GM23248 (cell line): ENCODE measurements around the gene RANBP9. TPM values are rescaled to one million over a fixed set of nuclear protein-coding genes. Genes with fewer than 3 reads are reported as not detected.

ENCODE experiments used
- DNase-seq: peaks from one replicate; pipeline ENCODE4 v3.0.0-alpha.2; 2015
- H2AFZ ChIP-seq: fragments of 200-600 bp; sonication (generic); 2 replicates; pipeline ENCODE4 v1.6.1; 2016; ENCODE audit warnings: antibody characterized with exemption
- H3F3A ChIP-seq: fragments of 200-600 bp; sonication (generic); 2 replicates; pipeline ENCODE4 v1.6.1; 2016; ENCODE audit warnings: mild to moderate bottlenecking, antibody characterized with exemption, mixed run types; ENCODE audit not compliant: insufficient read depth
- H3K27ac ChIP-seq: fragments of 200-600 bp; sonication (generic); 2 replicates; pipeline ENCODE4 v1.5.1; 2016; ENCODE audit warnings: mild to moderate bottlenecking
- H3K27me3 ChIP-seq: fragments of 200-600 bp; sonication (generic); replicated peaks from 2 replicates; pipeline ENCODE4 v1.6.1; 2016; ENCODE audit warnings: mild to moderate bottlenecking; ENCODE audit not compliant: insufficient read depth
- H3K36me3 ChIP-seq: fragments of 200-600 bp; sonication (generic); 2 replicates; pipeline ENCODE4 v1.6.1; 2016; ENCODE audit warnings: low read depth, mild to moderate bottlenecking
- H3K4me1 ChIP-seq: fragments of 200-600 bp; sonication (generic); 2 replicates; pipeline ENCODE4 v1.6.1; 2016; ENCODE audit warnings: mild to moderate bottlenecking; ENCODE audit not compliant: insufficient read depth
- H3K4me2 ChIP-seq: fragments of 200-600 bp; sonication (generic); one replicate; pipeline ENCODE4 v1.6.1; 2016; ENCODE audit warnings: mild to moderate bottlenecking; ENCODE audit not compliant: unreplicated experiment
- H3K4me3 ChIP-seq: fragments of 200-600 bp; sonication (generic); 2 replicates; pipeline ENCODE4 v1.5.1; 2016; ENCODE audit warnings: mild to moderate bottlenecking
- H3K79me2 ChIP-seq: fragments of 200-600 bp; sonication (generic); 2 replicates; pipeline ENCODE4 v1.6.1; 2016; ENCODE audit warnings: mild to moderate bottlenecking; ENCODE audit not compliant: insufficient read depth
- H3K9ac ChIP-seq: fragments of 200-600 bp; sonication (generic); 2 replicates; pipeline ENCODE4 v1.6.1; 2016; ENCODE audit warnings: mild to moderate bottlenecking
- H3K9me2 ChIP-seq: fragments of 200-600 bp; sonication (generic); 2 replicates; pipeline ENCODE4 v1.6.1; 2016; ENCODE audit warnings: mixed run types, mild to moderate bottlenecking, moderate library complexity; ENCODE audit not compliant: insufficient read depth
- H3K9me3 ChIP-seq: fragments of 200-600 bp; sonication (generic); one replicate; pipeline ENCODE4 v1.6.1; 2017; ENCODE audit warnings: low read depth
- H4K20me1 ChIP-seq: fragments of 200-600 bp; sonication (generic); 2 replicates; pipeline ENCODE4 v1.6.0; 2016; ENCODE audit not compliant: insufficient read depth
- EZH2 ChIP-seq: fragments of 200-600 bp; sonication (generic); IDR thresholded peaks from 2 replicates; pipeline ENCODE4 v1.6.1; 2018; ENCODE audit warnings: antibody characterized with exemption, mild to moderate bottlenecking; ENCODE audit not compliant: insufficient read depth, poor library complexity, severe bottlenecking
- EZH2phosphoT487 ChIP-seq: fragments of 200-600 bp; sonication (generic); IDR thresholded peaks from 2 replicates; pipeline ENCODE4 v1.6.1; 2018; ENCODE audit warnings: antibody characterized with exemption, moderate library complexity, mild to moderate bottlenecking, low read depth; ENCODE audit not compliant: insufficient read depth
- WGBS, 2 experiments: methylation state at CpG; one replicate each; pipeline ENCODE4 v1.1.6; 2015 to 2017; ENCODE audit warnings: low lambda C conversion rate in 2 of 2, low coverage in 1 of 2; ENCODE audit errors: missing lambda C conversion rate in 2 of 2; 5-methylcytosine and 5-hydroxymethylcytosine counted together
- in situ Hi-C: fragments of 300-500 bp; cut with MboI; formaldehyde crosslinking; loops from 2 replicates; pipeline ENCODE4 v1.15.0; 2020
- polyA plus RNA-seq: library from polyadenylated mRNA; unstranded; fragments of >200 nt; fragmentation: Nextera tagmentation; extraction: Ambion mirVana; gene quantifications from 2 replicates; pipeline ENCODE4 v1.2.1, GENCODE V29; 2016
- total RNA-seq: library from RNA; depleted of rRNA; stranded (reverse); fragments of >200 nt; shearing (Covaris generic); gene quantifications from 2 replicates; pipeline ENCODE4 v1.2.3, GENCODE V29; 2014

RANBP9 gene
- total and polyA plus RNA-seq, 2 experiments from 2014 or later = 8.0 to 29.8 TPM

DNA sequence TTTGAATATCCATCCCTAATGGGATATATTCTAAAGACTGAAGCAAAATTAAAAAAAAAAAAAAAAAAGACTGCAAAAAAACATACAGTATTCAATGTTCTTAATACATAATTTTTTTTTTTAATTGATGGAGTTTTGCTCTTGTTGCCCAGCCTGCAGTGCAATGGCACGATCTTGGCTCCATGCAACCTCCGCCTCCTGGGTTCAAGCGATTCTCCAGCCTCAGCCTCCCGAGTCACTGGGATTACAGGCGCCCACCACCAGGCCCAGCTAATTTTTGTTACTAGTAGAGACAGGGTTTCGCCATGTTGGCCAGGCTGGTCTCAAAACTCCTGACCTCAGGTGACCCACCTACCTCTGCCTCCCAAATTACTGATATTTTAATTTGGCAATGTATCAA lies 29.3 kb downstream of the RANBP9 start:
- in situ Hi-C loops = no loop called here
- H3F3A ChIP-seq = no peaks in the 10 kb centered on the region
- peaks cover 100% of the 10 kb centered on the region for H3K79me2 ChIP-seq
- H3K9me2 ChIP-seq = no peaks in the 10 kb centered on the region
- no peak overlapping the region for H3K4me2 ChIP-seq
- 98 to 99% methylated on average over 6 of the region's 6 CpGs for WGBS, 2 experiments
- TF ChIP-seq EZH2 (no peak), EZH2phosphoT487 (no peak)
- peaks cover 8% of the 10 kb centered on the region; the same call in 1 of the 2 replicates for H3K36me3 ChIP-seq
- no peak for DNase-seq
- H3K27ac ChIP-seq = no peak overlapping the region
- H2AFZ ChIP-seq = no peak overlapping the region
- peaks cover 5% of the 10 kb centered on the region; the same call in 1 of the 2 replicates for H3K4me1 ChIP-seq
- H3K27me3 ChIP-seq = no peaks in the 10 kb centered on the region
- no peaks in the 10 kb centered on the region; the same call in 1 of the 2 replicates for H4K20me1 ChIP-seq
- no peak overlapping the region for H3K9ac ChIP-seq
- no peak overlapping the region for H3K4me3 ChIP-seq
- H3K9me3 ChIP-seq = no peaks in the 10 kb centered on the region

DNA sequence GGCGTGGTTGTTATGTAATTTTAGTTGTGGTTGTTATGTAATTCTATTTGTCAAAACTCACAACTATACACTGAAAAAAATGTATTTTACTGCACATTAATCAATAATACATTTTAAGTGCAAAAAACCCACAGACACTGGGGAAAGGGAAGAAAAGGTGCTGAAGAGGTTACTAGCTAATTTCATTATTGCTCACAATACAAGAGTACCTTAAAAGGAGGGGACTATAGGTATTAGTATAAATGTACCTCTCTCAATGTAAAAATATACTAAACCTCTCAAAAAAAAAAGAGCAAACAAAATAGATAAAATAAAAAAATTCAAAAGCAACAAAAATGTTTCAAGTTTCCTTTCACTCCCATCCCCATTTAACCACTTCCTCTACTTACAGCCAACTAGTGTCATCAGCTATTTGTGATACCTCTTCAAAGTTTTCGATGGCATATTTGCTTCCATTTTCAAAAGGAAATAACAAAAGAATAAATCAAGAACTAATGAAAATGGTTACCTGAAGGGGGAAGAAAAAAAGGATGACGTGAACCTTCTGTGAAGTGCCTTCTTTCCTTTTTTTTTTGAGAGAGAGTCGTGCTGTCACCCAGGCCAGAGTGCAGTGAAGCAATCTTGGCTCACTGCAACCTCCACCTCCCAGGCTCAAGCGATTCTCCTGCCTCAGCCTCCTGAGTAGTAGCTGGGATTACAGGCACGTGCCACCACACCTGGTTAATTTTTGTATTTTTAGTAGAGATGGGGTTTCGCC lies 30.2 kb downstream of the RANBP9 start:
- H3F3A ChIP-seq = no peaks in the 10 kb centered on the region
- DNase-seq = no peak
- no peaks in the 10 kb centered on the region for H3K27me3 ChIP-seq
- H3K27ac ChIP-seq = no peak overlapping the region
- no peak overlapping the region for H3K9ac ChIP-seq
- H2AFZ ChIP-seq = no peak overlapping the region
- in situ Hi-C loops = no loop called here
- no peaks in the 10 kb centered on the region for H4K20me1 ChIP-seq
- 93% methylated on average over 7 of the region's 7 CpGs for WGBS, 2 experiments
- H3K4me1 ChIP-seq = peaks cover 5% of the 10 kb centered on the region; the same call in 1 of the 2 replicates
- H3K79me2 ChIP-seq = peaks cover 100% of the 10 kb centered on the region
- H3K9me2 ChIP-seq = no peaks in the 10 kb centered on the region
- H3K4me3 ChIP-seq = no peak overlapping the region
- TF ChIP-seq EZH2 = no peak
- TF ChIP-seq EZH2phosphoT487 = no peak
- no peaks in the 10 kb centered on the region for H3K9me3 ChIP-seq
- peaks cover 11% of the 10 kb centered on the region; the same call in 1 of the 2 replicates for H3K36me3 ChIP-seq
- H3K4me2 ChIP-seq = no peak overlapping the region

DNA sequence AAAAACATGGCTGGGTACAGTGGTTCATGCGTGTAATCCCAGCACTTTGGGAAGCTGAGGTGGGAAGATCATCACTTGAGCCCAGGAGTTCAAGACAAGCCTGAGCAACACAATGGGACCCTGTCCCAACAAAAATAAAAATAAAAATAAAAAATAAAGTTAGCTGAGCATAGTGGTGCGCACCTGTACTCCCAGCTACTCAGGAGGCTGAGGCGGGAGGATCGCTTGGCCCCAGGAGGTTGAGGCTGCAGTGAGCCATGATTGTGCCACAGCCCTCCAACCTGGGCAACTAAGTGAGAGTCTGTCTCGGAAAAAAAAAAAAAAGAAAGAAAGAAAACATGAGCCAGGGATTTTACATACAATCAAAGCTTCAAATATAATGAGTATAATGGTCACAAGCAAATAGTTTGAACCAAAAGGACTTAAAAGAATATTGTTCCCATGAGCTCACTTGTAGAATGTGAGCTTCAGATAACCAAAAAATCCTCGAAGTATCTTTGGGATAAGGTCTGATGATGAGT lies 31.1 kb downstream of the RANBP9 start:
- Histone ChIP-seq H3K4me3 (no peak overlapping the region), H3K79me2 (peaks cover 100% of the 10 kb centered on the region), H3K4me2 (no peak overlapping the region), H3F3A (no peaks in the 10 kb centered on the region), H3K4me1 (peaks cover 5% of the 10 kb centered on the region; the same call in 1 of the 2 replicates), H2AFZ (no peak overlapping the region), H4K20me1 (no peaks in the 10 kb centered on the region), H3K27me3 (no peaks in the 10 kb centered on the region), H3K36me3 (peaks cover 11% of the 10 kb centered on the region; the same call in 1 of the 2 replicates), H3K27ac (no peak overlapping the region), H3K9ac (no peak overlapping the region), H3K9me3 (no peaks in the 10 kb centered on the region), H3K9me2 (no peaks in the 10 kb centered on the region)
- no peak for DNase-seq
- no peak for TF ChIP-seq EZH2
- TF ChIP-seq EZH2phosphoT487 = no peak
- in situ Hi-C loops = no loop called here
- 95 to 96% methylated on average over 6 of the region's 6 CpGs for WGBS, 2 experiments

DNA sequence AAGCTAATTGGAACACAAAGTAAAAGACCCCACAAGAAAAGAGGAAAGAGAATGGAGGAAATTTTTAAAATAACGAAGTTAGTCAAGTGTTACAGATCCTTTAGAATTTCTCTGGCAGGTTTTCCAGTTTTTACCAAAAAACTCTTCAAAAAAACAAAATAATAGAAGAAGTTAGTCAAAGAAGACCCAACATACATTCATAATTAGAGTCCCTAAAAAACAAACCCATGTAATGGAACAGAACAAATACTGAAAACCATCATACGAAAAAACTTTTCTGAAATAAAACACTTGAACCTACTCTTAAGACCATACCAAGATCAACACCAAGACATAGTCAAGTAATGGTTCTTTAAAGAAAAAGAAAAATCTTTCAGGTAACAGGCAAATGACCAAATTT lies 31.6 kb downstream of the RANBP9 start:
- in situ Hi-C loops = no loop called here
- peaks cover 11% of the 10 kb centered on the region; the same call in 1 of the 2 replicates for H3K36me3 ChIP-seq
- H3K9me3 ChIP-seq = no peaks in the 10 kb centered on the region
- TF ChIP-seq EZH2 (no peak), EZH2phosphoT487 (no peak)
- no peaks in the 10 kb centered on the region for H3F3A ChIP-seq
- no peak overlapping the region for H3K4me3 ChIP-seq
- no peak overlapping the region for H3K27ac ChIP-seq
- H2AFZ ChIP-seq = no peak overlapping the region
- H3K4me2 ChIP-seq = no peak overlapping the region
- H3K27me3 ChIP-seq = no peaks in the 10 kb centered on the region
- no peak overlapping the region for H3K9ac ChIP-seq
- H3K9me2 ChIP-seq = no peaks in the 10 kb centered on the region
- DNase-seq = no peak
- H3K4me1 ChIP-seq = peaks cover 5% of the 10 kb centered on the region; the same call in 1 of the 2 replicates
- 0 out of 2 replicates have a peak, but pooled peaks cover 1% of the 10 kb centered on the region for H4K20me1 ChIP-seq
- peaks cover 100% of the 10 kb centered on the region for H3K79me2 ChIP-seq
- WGBS, 2 experiments = 99 to 100% methylated on average over 2 of the region's 2 CpGs
